HCT116 (cell line): ENCODE measurements around the gene SLC7A11. TPM values are rescaled to one million over a fixed set of nuclear protein-coding genes. Genes with fewer than 3 reads are reported as not detected.

Experiments used
- ATAC-seq: fragments of 200-7000 bp; cut with Tn5 transposase; 2 replicates; pipeline ENCODE4 v1.9.1; 2020; ENCODE audit warnings: mild to moderate bottlenecking, moderate library complexity
- BruUV-seq: library from RNA; stranded (reverse); fragments of 400-500 nt; replicated peaks from 2 replicates; lab custom pipeline; 2021; lab: Mats Ljungman, UMichigan
- CTCF ChIA-PET: fragments of 300-600 bp; sonication (Branson Sonifier 250); formaldehyde crosslinking; loops from one replicate; lab custom pipeline; 2021; ENCODE audit warnings: antibody characterized with exemption; lab: Charles Lee
- POLR2A ChIA-PET: fragments of 300-600, 350-600 bp; sonication (Branson Sonifier 250); formaldehyde crosslinking; loops from one replicate; lab custom pipeline; 2021; ENCODE audit warnings: antibody characterized with exemption; lab: Charles Lee
- RAD21 ChIA-PET, 2 experiments: fragments of 300-600 bp; sonication (Branson Sonifier 250); formaldehyde crosslinking; loops; one replicate each; lab custom pipeline; 2023; ENCODE audit warnings: low total read pairs in 2 of 2; ENCODE audit not compliant: uncharacterized antibody in 2 of 2, unreplicated experiment in 2 of 2, low non-redundant PET in 1 of 2; lab: Charles Lee
- DNase-seq: peaks from one replicate; pipeline ENCODE4 v3.0.0-alpha.2; 2010; ENCODE audit warnings: low read depth, low spot score
- H2AFZ ChIP-seq: fragments of 200-600 bp; shearing (Covaris generic), sonication (generic); 2 replicates; pipeline ENCODE4 v1.6.1; 2017; ENCODE audit warnings: low read depth, mixed run types, mixed read lengths, antibody characterized with exemption, low read length; ENCODE audit not compliant: poor library complexity, severe bottlenecking
- H3K27ac ChIP-seq: 2 replicates; pipeline ENCODE4 v1.5.1; 2012; ENCODE audit warnings: low read depth, low read length
- H3K27me3 ChIP-seq: fragments of 200-600 bp; sonication (generic); 2 replicates; pipeline ENCODE4 v1.6.1; 2016; ENCODE audit warnings: mixed run types, low read length, mixed read lengths; ENCODE audit not compliant: insufficient read depth
- H3K36me3 ChIP-seq, 2 experiments: fragments of 200-500 bp in 1 of 2; fragments of 200-600 bp in 1 of 2; sonication (Bioruptor generic) in 1 of 2; sonication (generic) in 1 of 2; 2 replicates each; pipeline versions ENCODE4 v1.5.1 to v1.6.1; 2014 to 2016; ENCODE audit warnings: low read length in 2 of 2, inconsistent platforms in 1 of 2, mixed read lengths in 1 of 2, mixed run types in 1 of 2; ENCODE audit not compliant: insufficient read depth in 2 of 2, control insufficient read depth in 1 of 2
- H3K4me1 ChIP-seq, 2 experiments: fragments of 200-600 bp in 1 of 2; sonication (generic) in 1 of 2; 2 replicates each; pipeline versions ENCODE4 v1.5.1 to v1.6.1; 2012 to 2017; ENCODE audit warnings: low read length in 2 of 2, inconsistent platforms in 1 of 2, mild to moderate bottlenecking in 1 of 2, mixed read lengths in 1 of 2, mixed run types in 1 of 2, moderate library complexity in 1 of 2; ENCODE audit not compliant: insufficient read depth in 2 of 2, control insufficient read depth in 1 of 2
- H3K4me2 ChIP-seq: fragments of 200-600 bp; sonication (generic); 2 replicates; pipeline ENCODE4 v1.6.1; 2017; ENCODE audit warnings: mixed run types, low read length, mixed read lengths
- H3K4me3 ChIP-seq, 2 experiments: fragments of 200-600 bp in 1 of 2; sonication (generic) in 1 of 2; replicated peaks in 1 of 2; 2 replicates each; pipeline ENCODE4 v1.5.1; 2011 to 2016; ENCODE audit warnings: low read length in 2 of 2, control low read depth in 1 of 2, low read depth in 1 of 2, mild to moderate bottlenecking in 1 of 2, mixed read lengths in 1 of 2, mixed run types in 1 of 2
- H3K79me2 ChIP-seq: fragments of 200-600 bp; sonication (generic); 2 replicates; pipeline ENCODE4 v1.6.1; 2017; ENCODE audit warnings: mild to moderate bottlenecking, mixed run types, low read length, moderate library complexity, mixed read lengths; ENCODE audit not compliant: insufficient read depth
- H3K9ac ChIP-seq: fragments of 200-600 bp; sonication (generic); 2 replicates; pipeline ENCODE4 v1.6.1; 2016; ENCODE audit warnings: low read length, mixed read lengths
- H3K9me2 ChIP-seq: fragments of 200-600 bp; sonication (generic), shearing (Covaris generic); 2 replicates; pipeline ENCODE4 v1.6.1; 2017; ENCODE audit warnings: mixed run types, mild to moderate bottlenecking, moderate library complexity; ENCODE audit not compliant: insufficient read depth
- H3K9me3 ChIP-seq, 2 experiments: fragments of 200-500 bp in 1 of 2; fragments of 200-600 bp in 1 of 2; sonication (Bioruptor generic) in 1 of 2; sonication (generic) in 1 of 2; 2 replicates each; pipeline ENCODE4 v1.6.1; 2014 to 2017; ENCODE audit warnings: low read length in 2 of 2, mixed read lengths in 2 of 2, inconsistent platforms in 1 of 2, low read depth in 1 of 2, mild to moderate bottlenecking in 1 of 2, mixed run types in 1 of 2, moderate library complexity in 1 of 2; ENCODE audit not compliant: control insufficient read depth in 1 of 2, insufficient read depth in 1 of 2
- H4K20me1 ChIP-seq: fragments of 200-600 bp; sonication (generic), shearing (Covaris generic); 2 replicates; pipeline ENCODE4 v1.6.1; 2017; ENCODE audit warnings: mixed run types, mild to moderate bottlenecking, moderate library complexity; ENCODE audit not compliant: insufficient read depth
- CBX3 ChIP-seq: IDR thresholded peaks from 2 replicates; pipeline ENCODE4 v1.6.1; 2012; ENCODE audit warnings: low read depth
- CEBPB ChIP-seq: IDR thresholded peaks from 2 replicates; pipeline ENCODE4 v1.6.1; 2012; ENCODE audit warnings: low read depth
- CTCF ChIP-seq, 3 experiments: fragments of 200-600 bp in 1 of 3; sonication (generic) in 1 of 3; IDR thresholded peaks in 2 of 3; conservative IDR thresholded peaks in 1 of 3; 2 replicates each; pipeline ENCODE4 v1.5.1; 2012 to 2017; ENCODE audit warnings: low read depth in 2 of 3, low read length in 2 of 3, antibody characterized with exemption in 1 of 3, borderline replicate concordance in 1 of 3, control low read depth in 1 of 3, mild to moderate bottlenecking in 1 of 3, mixed read lengths in 1 of 3, mixed run types in 1 of 3, moderate library complexity in 1 of 3; ENCODE audit not compliant: insufficient read depth in 1 of 3
- EGR1 ChIP-seq: IDR thresholded peaks from 2 replicates; pipeline ENCODE4 v1.6.1; 2012; ENCODE audit warnings: low read depth
- EZH2 ChIP-seq: fragments of 200-600 bp; sonication (generic); IDR thresholded peaks from 2 replicates; pipeline ENCODE4 v1.6.1; 2017; ENCODE audit warnings: antibody characterized with exemption, mixed run types
- EZH2phosphoT487 ChIP-seq: fragments of 200-600 bp; IDR thresholded peaks from 2 replicates; pipeline ENCODE4 v1.6.1; 2018; ENCODE audit warnings: antibody characterized with exemption, borderline replicate concordance
- FOSL1 ChIP-seq: IDR thresholded peaks from 2 replicates; pipeline ENCODE4 v1.6.1; 2012; ENCODE audit warnings: low read depth
- JUND ChIP-seq: IDR thresholded peaks from 2 replicates; pipeline ENCODE4 v1.6.1; 2012
- MAX ChIP-seq: IDR thresholded peaks from 2 replicates; pipeline ENCODE4 v1.6.1; 2012
- POLR2A ChIP-seq: IDR thresholded peaks from 2 replicates; pipeline ENCODE4 v1.7.0; 2011; ENCODE audit warnings: borderline replicate concordance; ENCODE audit not compliant: insufficient read depth, insufficient read length; ENCODE audit errors: extremely low read depth
- POLR2AphosphoS5 ChIP-seq: IDR thresholded peaks from 2 replicates; pipeline ENCODE4 v1.6.1; 2011; ENCODE audit warnings: mild to moderate bottlenecking, low read depth, low read length, moderate library complexity
- RAD21 ChIP-seq: IDR thresholded peaks from 2 replicates; pipeline ENCODE4 v1.6.1; 2012; ENCODE audit warnings: low read depth, mild to moderate bottlenecking
- SIN3A ChIP-seq: IDR thresholded peaks from 2 replicates; pipeline ENCODE4 v1.6.1; 2012; ENCODE audit warnings: low read depth
- SP1 ChIP-seq: IDR thresholded peaks from 2 replicates; pipeline ENCODE4 v1.6.1; 2012; ENCODE audit warnings: low read depth
- SRF ChIP-seq: IDR thresholded peaks from 2 replicates; pipeline ENCODE4 v1.6.1; 2012; ENCODE audit warnings: low read depth
- TCF7L2 ChIP-seq: IDR thresholded peaks from 2 replicates; pipeline ENCODE4 v1.7.0; 2011; ENCODE audit warnings: borderline replicate concordance, inconsistent platforms; ENCODE audit not compliant: insufficient read depth, insufficient read length; ENCODE audit errors: extremely low read depth
- YY1 ChIP-seq: IDR thresholded peaks from 2 replicates; pipeline ENCODE4 v1.6.1; 2011; ENCODE audit warnings: low read length, low read depth, moderate library complexity, mild to moderate bottlenecking; ENCODE audit not compliant: insufficient replicate concordance; ENCODE audit errors: extremely low read depth
- ZFX ChIP-seq: fragments of 450-650 bp; IDR thresholded peaks from 2 replicates; pipeline ENCODE4 v1.6.1; 2017
- ZNF274 ChIP-seq: fragments of 200-500 bp; sonication (Bioruptor generic); IDR thresholded peaks from 2 replicates; pipeline ENCODE4 v1.6.1; 2014; ENCODE audit warnings: mild to moderate bottlenecking, low read depth, low read length, inconsistent platforms
- intact Hi-C: fragments of 100-400 bp; cut with micrococcal nuclease; formaldehyde crosslinking; loops from 2 replicates; pipeline ENCODE4 v1.10.0; 2022
- total RNA-seq: library from RNA; stranded (reverse); gene quantifications from one replicate; pipeline ENCODE4 v1.2.1, GENCODE V29; 2021; ENCODE audit not compliant: unreplicated experiment

The SLC7A11 gene
- total RNA-seq, 1 experiment from 2014 or later = 45.8 TPM

- intact Hi-C loops = no loop called here
Observed at GRCh38 chr4:138259271-138259670, 17.1 kb upstream of the SLC7A11 start.

More at GRCh38 chr4:138259271-138259670, 17.1 kb upstream of the SLC7A11 start:
- no peaks in the 10 kb centered on the region for H3K9me3 ChIP-seq
- H3K9ac ChIP-seq = no peak overlapping the region
- H4K20me1 ChIP-seq = no peaks in the 10 kb centered on the region
- BruUV-seq = no TSS peak
- ATAC-seq (no peak), DNase-seq (no peak)
- ChIA-PET CTCF (no interaction called here), RAD21 (no interaction called here), POLR2A (no interaction called here)
- no peaks in the 10 kb centered on the region for H3K27me3 ChIP-seq
- H3K4me3 ChIP-seq = no peak overlapping the region
- no peaks in the 10 kb centered on the region for H3K9me2 ChIP-seq
- H3K4me1 ChIP-seq = peaks cover 0 to 9% of the 10 kb centered on the region in 2 experiments; a peak in 2 of 4 replicates
- H3K79me2 ChIP-seq = no peaks in the 10 kb centered on the region
- H2AFZ ChIP-seq = peak overlapping the region; percentile 73
- H3K27ac ChIP-seq = no peak overlapping the region
- TF ChIP-seq SRF (no peak), RAD21 (no peak), SP1 (no peak), FOSL1 (no peak), EZH2 (no peak), POLR2A (no peak), YY1 (no peak), SIN3A (no peak), POLR2AphosphoS5 (no peak), TCF7L2 (no peak), ZNF274 (no peak), MAX (no peak), EGR1 (no peak), CEBPB (no peak), CBX3 (no peak), ZFX (no peak), EZH2phosphoT487 (no peak), JUND (no peak), CTCF (IDR thresholded peaks at IDR 0.05 in 2 of 3, conservative IDR thresholded peaks at IDR 0.05 in 1 of 3; ENCODE audit: borderline replicate concordance in 1 of 3, insufficient read depth in 1 of 3, low read depth in 2 of 3, low read length in 2 of 3) (no peak)
- no peaks in the 10 kb centered on the region for H3K36me3 ChIP-seq
- H3K4me2 ChIP-seq = no peak overlapping the region
